Measurements from ENCODE around the gene EIF3CL.
"Not testable (repeated sequence)": the region's sequence is repeated elsewhere in the genome, so short reads cannot be mapped to it uniquely, and the experiment has no call there.

DNA sequence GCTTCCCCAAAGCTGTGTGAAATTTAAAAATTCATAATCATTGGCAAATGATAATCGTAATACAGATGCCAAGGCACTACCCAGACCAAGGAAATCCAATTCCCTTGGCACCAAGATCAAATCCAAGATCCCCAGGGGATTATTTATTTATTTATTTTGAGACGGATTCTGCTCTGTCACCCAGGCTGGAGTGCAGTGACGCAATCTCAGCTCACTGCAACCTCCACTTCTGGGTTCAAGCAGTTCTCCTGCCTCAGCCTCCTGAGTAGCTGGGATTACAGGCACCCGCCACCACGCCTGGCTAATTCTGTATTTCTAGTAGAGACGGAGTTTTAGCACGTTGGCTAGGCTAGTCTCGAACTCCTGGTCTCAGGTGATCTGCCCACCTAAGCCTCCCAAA is 68.0 kb downstream of the EIF3CL start:
- TF ChIP-seq, protein P1, sequence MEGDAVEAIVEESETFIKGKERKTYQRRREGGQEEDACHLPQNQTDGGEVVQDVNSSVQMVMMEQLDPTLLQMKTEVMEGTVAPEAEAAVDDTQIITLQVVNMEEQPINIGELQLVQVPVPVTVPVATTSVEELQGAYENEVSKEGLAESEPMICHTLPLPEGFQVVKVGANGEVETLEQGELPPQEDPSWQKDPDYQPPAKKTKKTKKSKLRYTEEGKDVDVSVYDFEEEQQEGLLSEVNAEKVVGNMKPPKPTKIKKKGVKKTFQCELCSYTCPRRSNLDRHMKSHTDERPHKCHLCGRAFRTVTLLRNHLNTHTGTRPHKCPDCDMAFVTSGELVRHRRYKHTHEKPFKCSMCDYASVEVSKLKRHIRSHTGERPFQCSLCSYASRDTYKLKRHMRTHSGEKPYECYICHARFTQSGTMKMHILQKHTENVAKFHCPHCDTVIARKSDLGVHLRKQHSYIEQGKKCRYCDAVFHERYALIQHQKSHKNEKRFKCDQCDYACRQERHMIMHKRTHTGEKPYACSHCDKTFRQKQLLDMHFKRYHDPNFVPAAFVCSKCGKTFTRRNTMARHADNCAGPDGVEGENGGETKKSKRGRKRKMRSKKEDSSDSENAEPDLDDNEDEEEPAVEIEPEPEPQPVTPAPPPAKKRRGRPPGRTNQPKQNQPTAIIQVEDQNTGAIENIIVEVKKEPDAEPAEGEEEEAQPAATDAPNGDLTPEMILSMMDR (IDR thresholded peaks at IDR 0.05), result not testable (repeated sequence)
- not testable (repeated sequence) for TF ChIP-seq POLR2A (IDR thresholded peaks at IDR 0.05)

Measured in body of pancreas (tissue), 4 donors.